NCI-H1105 (cell line): ENCODE results near the gene PIGC.
"Not testable (repeated sequence)": the region's sequence is repeated elsewhere in the genome, so short reads cannot be mapped to it uniquely, and the experiment has no call there.

ENCODE experiments used
- DNase-seq: peaks from one replicate; lab custom pipeline; 2025; lab: John Stamatoyannopoulos, UW

Gene PIGC

DNA sequence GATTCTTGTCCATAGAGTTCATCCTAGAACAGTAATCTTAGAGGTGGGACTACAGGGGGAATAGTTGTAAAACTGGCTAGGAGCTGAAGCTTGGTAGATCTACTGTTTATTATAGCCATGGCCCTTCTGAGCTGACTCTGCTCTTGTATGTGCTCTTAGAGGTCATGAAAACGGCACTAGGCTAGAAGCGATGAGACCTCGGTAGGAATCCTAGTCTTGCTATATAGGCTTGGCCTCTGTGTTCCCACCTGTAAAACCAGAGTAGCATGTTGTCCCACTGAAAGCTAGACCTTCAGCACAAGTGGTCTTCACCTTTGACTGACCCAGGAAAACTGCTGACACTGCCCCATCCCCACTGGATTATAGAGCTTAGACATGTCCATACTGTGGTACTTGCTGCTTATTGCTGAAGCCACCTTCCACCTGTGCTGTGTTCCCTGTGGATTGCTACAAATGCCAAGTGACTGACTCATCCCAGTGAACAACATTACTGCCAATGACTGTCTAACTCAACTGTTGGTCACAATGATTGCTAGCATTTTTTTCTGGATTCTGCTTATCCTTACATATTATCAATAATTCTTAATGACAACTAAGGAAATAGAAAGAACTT is 23.0 kb upstream of the PIGC start:
- DNase-seq = no peak

DNA sequence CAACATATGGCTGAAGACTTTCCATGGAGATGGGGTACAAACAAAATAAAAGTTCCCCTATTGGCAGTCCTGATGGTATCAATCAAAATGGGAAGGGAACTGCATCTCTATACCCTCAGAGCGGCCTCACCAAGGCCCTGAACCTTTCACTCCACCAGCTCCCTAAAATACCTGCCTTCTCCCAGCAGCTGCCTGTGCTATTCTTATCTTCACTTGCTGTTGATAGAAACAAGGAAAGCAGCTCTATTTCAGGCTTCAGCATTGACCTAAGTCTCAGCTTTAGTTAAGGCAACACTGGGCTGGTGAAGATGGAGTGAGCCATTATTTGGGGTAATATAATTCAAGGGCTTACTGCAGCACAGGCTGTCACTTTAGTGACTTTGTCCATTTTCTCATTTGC is 21.7 kb upstream of the PIGC start:
- DNase-seq = no peak

DNA sequence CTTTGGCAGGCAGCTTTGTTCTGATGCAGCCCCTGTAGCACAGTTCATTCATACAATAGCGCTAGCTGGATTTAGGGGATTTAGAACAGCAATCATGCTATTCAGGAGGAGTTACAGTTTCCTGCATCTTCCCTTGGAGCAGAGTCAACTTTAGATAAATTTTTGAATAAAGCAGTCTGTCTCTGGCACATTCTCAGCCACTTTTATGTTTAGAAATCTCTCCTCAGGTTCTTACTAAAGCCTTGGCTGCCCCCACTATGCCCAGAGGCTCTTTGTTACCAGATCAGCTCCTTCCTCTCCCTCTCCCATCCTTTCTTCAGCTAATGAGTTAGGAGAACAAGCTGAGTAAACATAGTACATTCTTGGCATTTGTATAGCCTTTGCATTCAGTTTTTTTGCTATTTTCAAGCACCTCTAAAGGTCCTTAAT is 17.0 kb upstream of the PIGC start:
- no peak for DNase-seq

DNA sequence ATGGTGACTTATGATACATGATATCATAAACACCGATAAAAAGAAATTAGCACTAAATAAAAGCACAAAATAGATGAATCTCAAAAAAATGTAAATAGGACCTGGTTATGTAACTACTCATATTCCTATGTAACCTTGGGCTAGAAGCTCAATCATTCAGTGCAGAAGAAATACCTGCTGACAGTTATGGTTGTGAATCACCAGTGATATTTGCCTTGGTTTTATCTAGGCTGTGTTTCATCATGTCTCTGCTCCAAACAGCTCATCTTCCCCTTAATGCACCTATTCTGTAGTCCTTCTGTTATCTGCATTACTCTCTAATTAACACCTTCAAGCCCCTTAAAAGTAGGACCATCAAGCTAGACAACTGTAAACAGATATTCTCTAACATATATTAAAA is 16.3 kb upstream of the PIGC start:
- no peak for DNase-seq

DNA sequence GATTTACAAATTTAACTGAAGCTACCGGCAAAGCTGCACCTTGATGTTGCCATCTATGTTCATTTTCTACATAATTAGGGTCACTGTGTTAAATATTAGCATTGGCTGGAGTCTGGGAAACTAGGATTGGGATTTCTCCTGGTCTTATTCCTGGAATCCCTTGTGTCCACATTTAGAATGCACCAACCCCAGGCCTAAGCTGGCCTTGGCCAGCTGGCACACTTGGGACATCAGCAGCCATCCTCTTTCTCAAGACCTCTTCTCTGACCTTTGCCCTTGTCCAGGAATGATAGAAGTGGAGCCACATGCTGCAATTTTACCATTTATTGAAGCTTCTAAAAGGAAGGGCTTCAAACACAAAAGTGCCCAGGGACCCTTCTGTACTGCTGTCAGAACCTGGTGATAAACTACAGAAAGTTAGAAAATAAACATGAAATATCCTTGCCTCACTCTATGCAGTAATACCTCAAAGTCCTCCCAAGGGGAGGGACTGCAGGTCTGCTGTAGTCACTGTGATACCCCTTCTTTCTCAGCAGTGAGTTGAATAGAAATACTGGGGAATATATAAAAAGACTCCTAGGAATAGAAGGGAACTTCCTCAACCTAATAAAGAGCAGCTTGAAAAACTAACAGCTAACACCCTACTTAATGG is 13.7 kb upstream of the PIGC start:
- DNase-seq = no peak

GRCh38 chr1:172456344-172456769 is 12.5 kb upstream of the PIGC start:
- no peak for DNase-seq

DNA sequence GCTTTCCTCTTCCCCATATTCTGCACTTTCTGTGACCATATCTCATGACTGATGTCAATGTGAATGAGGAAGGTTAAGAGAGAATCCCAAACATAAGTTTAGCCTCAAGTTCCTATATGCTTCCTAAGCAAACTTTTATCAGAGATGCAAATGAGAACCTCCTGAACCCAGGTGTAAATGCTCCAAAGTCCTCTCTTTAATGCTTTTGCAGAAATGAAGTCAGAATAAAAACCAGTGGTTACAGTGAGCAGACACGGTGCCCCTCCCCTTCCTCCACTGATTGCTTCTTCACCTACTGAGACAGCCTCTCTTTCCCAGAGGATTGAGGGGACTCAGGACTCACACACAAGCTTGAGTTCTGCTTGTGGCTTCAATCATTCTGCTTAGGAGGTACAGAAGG is 11.6 kb upstream of the PIGC start:
- DNase-seq = no peak

- no peak for DNase-seq
Measured at GRCh38 chr1:172453607-172454006, 9.7 kb upstream of the PIGC start.

- no peak for DNase-seq
Measured at GRCh38 chr1:172453153-172453545, 9.3 kb upstream of the PIGC start.

GRCh38 chr1:172452536-172453152 is 8.8 kb upstream of the PIGC start:
- DNase-seq = no peak

DNA sequence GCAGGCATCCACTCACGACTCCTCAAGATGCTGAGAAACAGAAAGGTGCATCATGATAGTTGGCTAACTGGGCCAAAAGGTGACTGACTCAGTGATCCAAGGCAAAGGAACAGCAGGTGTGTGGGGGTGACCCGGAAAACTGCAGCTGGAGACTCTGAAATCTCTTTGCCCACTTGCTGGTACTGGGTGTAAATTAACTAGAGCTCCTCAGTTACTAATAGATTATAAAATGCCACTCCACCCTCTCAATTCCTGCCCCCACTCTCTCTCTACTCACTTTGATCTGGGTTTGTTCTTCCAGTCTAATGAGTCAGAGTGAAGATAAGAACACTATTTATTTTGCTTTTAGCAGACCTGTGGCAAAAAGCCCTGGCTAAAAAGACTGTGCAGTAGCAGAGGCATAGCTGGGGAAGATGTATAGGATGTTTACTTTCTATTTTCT is 7.2 kb upstream of the PIGC start:
- DNase-seq = no peak

GRCh38 chr1:172450524-172450885 is 6.6 kb upstream of the PIGC start:
- no peak for DNase-seq

DNA sequence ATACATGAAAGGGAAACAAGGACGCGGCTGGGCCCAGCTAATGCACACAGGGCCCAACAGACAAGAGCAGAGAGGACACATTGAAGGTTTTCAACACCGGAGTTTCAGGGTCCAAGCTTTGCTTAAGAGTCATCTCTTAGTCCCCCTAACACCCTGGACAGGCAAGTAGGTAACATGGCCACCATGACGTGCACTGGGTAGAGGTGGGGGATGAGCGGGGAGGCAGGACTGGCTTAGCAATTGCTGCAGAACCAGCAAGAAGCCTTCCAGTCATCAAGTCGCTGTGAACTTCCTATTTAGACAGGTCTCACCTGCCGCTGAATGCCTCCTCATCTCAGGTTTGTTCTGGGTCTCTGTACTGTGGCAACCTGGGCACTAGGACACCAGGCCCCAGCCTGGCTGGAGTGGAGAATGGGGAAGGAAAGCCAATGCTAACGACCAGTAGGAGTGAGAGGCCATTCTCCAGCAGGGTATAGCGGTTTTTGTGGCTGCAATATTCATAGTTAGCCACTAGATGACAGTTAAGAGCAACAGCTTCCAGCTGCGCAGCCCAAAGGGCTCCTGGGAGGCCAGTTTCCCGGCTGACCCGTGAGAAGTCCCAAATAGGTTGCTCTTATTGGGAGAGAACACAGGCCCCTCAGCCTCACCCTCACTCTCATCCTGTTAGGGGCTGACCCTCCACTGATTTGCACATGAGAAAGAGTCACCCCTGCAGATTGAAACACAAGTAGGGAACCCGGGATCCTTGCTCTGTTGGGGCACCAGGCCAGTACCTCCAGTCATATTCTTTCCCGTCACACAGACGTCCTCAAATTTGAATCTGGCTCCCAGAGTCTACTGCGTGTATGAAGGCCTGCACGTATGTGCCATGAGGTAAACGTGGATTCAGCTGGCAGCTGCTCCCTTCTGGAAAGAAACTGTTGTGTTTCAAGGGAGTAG is 6.0 kb upstream of the PIGC start:
- no peak for DNase-seq

GRCh38 chr1:172448995-172449584 is 5.2 kb upstream of the PIGC start:
- no peak for DNase-seq

GRCh38 chr1:172447641-172448040 is 3.8 kb upstream of the PIGC start:
- DNase-seq = no peak

- DNase-seq = no peak
Measured at GRCh38 chr1:172446547-172446946, 2.7 kb upstream of the PIGC start.

- DNase-seq = no peak
Measured at GRCh38 chr1:172442843-172443565, 865 bp downstream of the PIGC start.

DNA sequence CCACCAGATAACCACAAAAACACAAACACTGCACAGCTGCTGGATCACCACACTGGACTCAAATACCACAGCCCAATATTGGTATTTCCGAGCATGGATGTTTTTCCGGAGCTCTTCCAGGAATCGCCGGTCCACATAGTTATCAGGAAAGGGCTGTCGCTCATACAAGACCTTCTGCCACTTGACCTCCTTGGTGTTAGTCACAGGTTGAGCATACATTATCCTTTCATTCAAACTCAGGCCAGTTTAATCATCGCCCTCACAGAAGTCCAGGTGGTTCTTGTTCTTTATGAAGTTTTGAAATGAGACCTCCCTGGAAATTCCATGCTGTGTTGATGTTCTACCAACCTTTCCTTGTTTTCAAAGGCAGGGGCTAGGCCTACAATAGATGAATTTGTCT is 1.5 kb downstream of the PIGC start:
- no peak for DNase-seq

DNA sequence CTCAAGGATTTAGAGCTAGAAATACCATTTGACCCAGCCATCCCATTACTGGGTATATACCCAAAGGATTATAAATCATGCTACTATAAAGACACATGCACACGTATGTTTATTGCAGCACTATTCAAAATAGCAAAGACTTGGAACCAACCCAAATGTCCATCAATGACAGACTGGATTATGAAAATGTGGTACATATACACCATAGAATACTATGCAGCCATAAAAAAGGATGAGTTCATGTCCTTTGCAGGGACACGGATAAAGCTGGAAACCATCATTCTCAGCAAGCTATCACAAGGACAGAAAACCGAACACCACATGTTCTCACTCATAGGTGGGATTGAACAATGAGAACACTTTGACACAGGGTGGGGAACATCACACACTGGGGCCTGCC is 6.7 kb downstream of the PIGC start:
- not testable (repeated sequence) for DNase-seq

- DNase-seq = no peak
Measured at GRCh38 chr1:172431721-172432192, 12.1 kb downstream of the PIGC start.

GRCh38 chr1:172431204-172431603 is 12.7 kb downstream of the PIGC start:
- DNase-seq = no peak
